HG02884 (cell line): Measurements from ENCODE around the gene PAQR4.
"Not testable (repeated sequence)": the region's sequence is repeated elsewhere in the genome, so short reads cannot be mapped to it uniquely, and the experiment has no call there.

Experiments used
- ATAC-seq: cut with Tn5 transposase; IDR thresholded peaks from one replicate; pipeline ENCODE4 v1.9.1; 2021; ENCODE audit warnings: mild to moderate bottlenecking, moderate library complexity; ENCODE audit not compliant: unreplicated experiment

The PAQR4 gene

GRCh38 chr16:2942045-2942444 is 27.1 kb upstream of the PAQR4 start:
- ATAC-seq: no peak

DNA sequence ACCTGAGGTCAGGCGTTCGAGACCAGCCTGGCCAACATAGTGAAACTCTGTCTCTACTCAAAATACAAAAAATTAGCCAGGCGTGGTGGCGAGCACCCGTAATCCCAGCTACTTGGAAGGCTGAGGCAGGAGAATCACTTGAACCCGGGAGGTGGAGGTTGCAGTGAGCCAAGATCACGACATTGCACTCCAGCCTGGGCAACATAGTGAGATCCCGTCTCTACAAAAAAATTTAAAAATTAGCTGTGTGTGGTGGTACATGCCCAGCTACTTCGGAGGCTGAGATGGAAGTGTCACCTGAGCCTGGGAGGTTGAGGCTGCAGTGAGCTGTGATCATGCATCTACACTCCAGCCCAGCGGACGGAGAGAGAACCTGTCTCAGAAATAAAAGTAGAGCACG is 25.4 kb upstream of the PAQR4 start:
- not testable (repeated sequence) for ATAC-seq

DNA sequence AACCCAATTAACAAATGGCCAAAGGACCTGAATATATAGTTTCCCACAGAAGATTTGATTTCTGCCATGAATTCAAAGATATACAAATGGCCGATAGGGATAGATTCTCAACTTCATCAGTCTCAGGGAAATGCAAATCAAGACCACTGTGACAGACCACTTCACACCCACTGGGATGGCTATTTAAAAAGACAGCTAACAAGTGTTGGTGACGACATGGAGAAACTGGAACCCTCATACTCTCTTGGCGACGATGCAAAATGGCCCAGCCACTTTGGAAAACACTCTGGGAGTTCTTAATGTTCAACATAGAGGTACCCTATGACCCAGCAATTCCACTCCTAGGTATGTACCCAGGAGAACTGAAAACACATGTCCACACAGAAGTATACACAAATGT is 22.5 kb upstream of the PAQR4 start:
- no peak for ATAC-seq

- no peak for ATAC-seq
Observed at GRCh38 chr16:2948807-2949704, 20.1 kb upstream of the PAQR4 start.

DNA sequence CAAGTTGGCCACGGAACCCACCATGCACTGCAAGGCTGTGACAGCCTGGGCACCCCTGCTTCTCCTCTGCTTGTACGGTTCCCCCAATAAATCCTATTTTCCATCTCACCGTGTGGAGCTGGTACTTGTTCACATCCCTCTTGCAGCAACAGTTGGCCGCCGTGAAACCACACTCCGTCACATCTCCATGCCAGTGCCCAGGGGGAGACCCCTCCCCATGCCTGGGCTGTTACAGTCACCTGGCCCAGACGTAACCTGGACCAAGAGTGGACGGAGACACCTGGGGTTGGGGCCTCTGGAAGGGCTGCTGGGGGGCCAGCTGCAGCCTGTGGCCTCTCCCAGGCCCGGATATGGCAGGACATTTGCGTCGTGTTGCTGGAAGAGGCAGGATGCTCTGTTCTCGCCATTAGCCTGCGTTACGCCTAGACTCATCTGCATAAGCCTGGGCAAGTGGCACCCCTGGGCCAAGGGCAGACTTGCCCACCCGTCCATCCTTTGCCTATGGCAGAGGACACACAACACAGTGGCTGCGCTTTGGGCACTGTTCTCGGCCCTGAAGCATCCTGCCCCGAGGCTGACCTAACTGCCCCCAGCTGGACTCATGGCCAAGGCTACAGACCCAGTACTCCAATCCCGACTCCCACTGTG is 19.3 kb upstream of the PAQR4 start:
- ATAC-seq: no peak

DNA sequence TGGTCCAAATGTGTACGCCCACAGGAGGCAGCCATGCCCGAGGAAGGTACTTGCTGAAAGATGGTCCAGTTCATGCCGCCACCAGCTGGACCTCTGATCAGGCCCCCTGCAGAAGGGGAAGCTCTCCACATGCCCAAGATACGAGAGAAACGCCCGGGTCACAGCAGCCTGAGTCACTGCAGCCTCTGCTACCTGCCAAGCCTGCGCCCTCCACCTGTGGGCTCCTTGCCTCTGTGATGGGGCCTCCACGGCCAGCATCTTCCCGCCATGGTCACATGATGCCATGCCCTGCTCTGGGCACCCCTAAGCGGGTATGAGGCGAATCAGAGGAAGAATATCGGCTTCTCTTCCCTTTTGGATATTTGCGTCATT is 18.8 kb upstream of the PAQR4 start:
- ATAC-seq: no peak

GRCh38 chr16:2950773-2951172 is 18.4 kb upstream of the PAQR4 start:
- ATAC-seq: no peak

- no peak for ATAC-seq
Observed at GRCh38 chr16:2952679-2953078, 16.5 kb upstream of the PAQR4 start.

- ATAC-seq: no peak
Observed at GRCh38 chr16:2953706-2954627, 15.2 kb upstream of the PAQR4 start.

DNA sequence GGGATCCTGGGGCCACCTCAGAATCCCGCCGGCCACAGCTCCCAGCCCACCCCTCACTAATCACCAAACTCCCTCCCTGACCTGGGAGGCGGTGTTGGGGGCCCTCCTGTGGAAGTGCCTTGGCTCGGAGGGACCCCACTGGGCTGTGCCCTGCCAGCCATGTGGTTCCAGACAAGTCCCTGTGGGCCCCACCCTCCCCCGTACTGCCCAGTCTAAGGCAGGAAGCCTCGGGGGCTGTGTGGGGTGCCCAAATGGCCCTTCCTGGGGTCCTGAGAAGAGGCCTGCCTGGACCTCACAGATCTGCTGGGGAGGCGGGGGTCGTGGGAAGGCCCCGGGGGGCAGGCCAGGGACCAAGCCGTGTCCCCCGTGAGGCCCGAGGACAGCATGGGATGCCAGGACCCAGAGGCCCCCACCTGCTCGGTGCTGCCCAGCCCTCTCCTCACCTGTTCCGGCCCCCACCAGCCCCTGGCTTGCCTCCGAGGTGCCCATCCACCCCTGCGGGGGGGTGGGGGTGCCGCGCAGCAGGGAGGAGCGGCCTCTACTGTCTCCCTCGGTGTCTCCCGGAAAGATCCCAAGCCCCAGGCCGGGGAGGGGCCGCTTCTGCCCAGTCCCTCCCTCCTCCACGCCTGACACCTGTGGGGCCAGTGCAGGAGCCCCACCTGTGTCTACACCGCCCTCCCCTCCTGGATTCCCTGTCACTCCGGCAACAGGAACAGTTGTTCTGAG is 14.3 kb upstream of the PAQR4 start:
- ATAC-seq: no peak

DNA sequence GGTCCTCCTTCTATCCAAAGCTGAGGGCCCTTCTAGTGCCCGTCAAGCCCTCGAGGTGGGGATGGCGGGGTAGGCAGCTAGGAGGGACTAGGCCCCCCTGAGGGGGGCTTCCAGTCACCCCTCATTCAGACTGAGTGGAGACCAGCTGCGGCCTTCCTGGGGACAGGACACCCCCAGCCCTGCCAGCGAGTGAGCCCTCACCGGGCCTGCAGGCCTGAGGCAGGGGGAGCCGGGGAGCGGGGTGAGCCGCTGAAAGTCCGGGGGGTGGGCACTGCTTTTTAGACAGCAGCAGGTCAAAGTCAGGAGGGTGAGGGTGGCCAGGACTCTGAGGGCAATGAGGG is 13.7 kb upstream of the PAQR4 start:
- ATAC-seq: no peak

- no peak for ATAC-seq
Observed at GRCh38 chr16:2955779-2956578, 13.2 kb upstream of the PAQR4 start.

DNA sequence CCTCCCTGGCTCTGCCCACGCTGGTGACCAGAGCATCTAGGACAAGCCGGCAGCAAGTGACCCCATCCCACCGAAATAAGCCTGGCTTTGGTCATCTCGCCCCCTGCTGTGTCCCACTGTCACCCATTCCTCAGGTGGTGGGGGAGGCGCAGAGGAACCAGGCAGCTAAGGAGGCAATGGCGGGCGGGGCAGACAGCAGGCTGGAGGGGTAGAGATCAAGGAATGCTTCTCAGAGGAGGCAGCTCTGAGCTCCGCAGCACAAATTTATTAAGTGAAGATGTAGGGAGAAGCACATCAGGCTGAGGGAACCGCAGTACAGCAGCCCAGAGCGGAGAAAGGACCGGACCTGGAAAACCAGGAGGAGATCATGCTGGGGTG is 12.6 kb upstream of the PAQR4 start:
- no peak for ATAC-seq

GRCh38 chr16:2959206-2959605 is 9.9 kb upstream of the PAQR4 start:
- ATAC-seq: no peak

GRCh38 chr16:2960183-2961010 is 8.8 kb upstream of the PAQR4 start:
- no peak for ATAC-seq

DNA sequence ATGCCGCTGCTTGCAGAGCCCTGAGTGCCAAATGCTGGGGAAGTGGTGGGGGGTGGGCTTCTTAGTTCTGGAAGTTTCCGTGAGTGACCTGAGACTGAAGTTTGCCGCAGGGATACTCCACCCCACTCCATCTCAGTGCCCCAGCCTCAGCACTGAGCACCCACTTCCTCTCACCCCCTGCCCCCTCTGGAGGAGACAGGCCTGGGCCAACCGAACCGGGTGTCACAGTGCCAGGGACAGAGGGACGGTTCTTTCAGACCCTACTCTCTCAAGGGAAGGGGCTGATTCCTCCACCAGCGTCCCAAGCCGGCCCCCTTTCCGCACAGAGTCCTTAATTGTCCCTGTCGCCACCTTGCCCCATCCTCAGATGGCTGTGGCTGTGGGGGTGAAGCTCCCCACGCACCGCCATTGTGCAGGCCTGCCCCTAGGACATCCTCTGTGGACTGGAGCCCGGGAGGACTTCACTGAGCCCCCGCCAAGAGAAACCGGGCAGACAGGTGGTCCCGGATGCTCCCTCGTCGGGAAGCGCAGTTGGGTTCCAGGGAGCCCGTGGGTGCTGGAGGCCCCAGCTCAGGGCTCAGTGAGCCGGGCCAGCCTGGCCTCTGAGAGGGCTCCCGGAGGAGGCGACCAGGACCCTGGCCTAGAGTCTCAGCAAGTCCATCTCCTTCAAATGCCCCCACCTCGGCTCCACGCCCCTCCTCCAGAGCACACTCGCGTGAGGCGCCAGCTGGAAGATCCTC is 6.6 kb upstream of the PAQR4 start:
- ATAC-seq: no peak

GRCh38 chr16:2963074-2963722 is 6.0 kb upstream of the PAQR4 start:
- no peak for ATAC-seq
